ENCODE data around the gene SAE1.

SAE1 gene

DNA sequence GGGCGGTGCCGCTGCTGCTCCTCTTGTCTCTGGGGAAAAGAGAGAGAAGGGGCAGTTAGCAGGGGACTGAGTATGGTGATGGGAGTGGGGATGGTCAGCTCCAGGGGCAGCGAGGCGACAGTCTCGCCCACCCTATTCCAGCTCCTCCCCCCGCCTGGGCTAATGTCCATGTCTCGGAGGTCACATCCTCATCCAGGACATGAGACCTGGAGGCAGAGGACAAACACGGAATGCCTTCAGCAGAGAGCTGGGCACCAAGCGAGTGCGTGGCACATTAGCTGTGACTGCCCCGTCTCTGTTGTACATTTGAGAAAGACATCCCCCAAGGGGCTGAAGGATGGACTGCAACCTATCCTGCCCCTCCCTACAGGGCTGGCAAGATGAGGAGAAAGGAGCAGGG is 91.3 kb downstream of the SAE1 start:
- DNase-seq: no peak
- TF ChIP-seq, protein P1, sequence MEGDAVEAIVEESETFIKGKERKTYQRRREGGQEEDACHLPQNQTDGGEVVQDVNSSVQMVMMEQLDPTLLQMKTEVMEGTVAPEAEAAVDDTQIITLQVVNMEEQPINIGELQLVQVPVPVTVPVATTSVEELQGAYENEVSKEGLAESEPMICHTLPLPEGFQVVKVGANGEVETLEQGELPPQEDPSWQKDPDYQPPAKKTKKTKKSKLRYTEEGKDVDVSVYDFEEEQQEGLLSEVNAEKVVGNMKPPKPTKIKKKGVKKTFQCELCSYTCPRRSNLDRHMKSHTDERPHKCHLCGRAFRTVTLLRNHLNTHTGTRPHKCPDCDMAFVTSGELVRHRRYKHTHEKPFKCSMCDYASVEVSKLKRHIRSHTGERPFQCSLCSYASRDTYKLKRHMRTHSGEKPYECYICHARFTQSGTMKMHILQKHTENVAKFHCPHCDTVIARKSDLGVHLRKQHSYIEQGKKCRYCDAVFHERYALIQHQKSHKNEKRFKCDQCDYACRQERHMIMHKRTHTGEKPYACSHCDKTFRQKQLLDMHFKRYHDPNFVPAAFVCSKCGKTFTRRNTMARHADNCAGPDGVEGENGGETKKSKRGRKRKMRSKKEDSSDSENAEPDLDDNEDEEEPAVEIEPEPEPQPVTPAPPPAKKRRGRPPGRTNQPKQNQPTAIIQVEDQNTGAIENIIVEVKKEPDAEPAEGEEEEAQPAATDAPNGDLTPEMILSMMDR (IDR thresholded peaks at IDR 0.05; ENCODE audit: low read depth, low read length): no peak
- H3K27ac ChIP-seq: no peak overlapping the region
- peaks cover 52% of the 10 kb centered on the region for H3K36me3 ChIP-seq
- H3K4me3 ChIP-seq (ENCODE audit: low read depth, low read length): no peak overlapping the region
- H3K27me3 ChIP-seq (ENCODE audit: insufficient read depth, low read depth, severe bottlenecking): no peaks in the 10 kb centered on the region
- H3K9me3 ChIP-seq (ENCODE audit: severe bottlenecking): no peaks in the 10 kb centered on the region

DNA sequence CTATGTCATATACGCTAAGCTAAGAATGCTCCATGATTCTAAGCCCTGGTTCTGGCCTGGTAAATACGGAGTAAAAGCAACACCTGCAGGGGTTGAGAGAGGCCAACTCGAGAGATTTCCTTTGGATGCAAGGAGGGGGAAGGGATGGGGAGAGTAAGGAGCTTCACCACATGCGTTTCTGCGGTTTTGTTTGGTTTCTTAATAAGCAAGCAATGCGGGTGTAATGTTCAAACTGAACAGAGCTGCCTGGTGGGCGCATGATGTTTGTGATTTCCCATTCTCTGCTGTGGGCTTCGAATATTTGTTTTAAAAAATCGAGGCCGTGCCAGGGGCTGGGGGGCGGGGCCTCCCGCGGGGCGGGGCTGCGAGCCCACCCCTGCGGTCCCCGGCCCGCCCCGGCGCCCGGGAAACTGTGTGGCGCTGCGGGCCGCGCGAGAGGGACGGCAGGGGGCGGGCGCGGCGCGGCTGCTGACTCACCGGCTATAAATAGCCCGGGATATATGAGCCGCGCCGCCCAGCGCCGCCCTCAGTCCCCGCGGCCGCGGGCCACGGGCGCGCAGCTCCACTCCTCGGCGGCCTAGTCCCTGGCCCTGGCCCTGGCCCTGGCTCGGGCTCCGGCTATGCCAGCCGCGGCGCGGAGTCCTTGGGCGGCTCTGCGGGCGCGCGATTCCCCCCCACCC is 95.3 kb downstream of the SAE1 start:
- TF ChIP-seq, protein P1 (IDR thresholded peaks at IDR 0.05; ENCODE audit: low read depth, low read length): no peak
- no peaks in the 10 kb centered on the region for H3K9me3 ChIP-seq (ENCODE audit: severe bottlenecking)
- peak overlapping the region; percentile 53 for H3K4me3 ChIP-seq (ENCODE audit: low read depth, low read length)
- DNase-seq: peak; percentile 82
- peaks cover 36% of the 10 kb centered on the region for H3K36me3 ChIP-seq
- no peaks in the 10 kb centered on the region for H3K27me3 ChIP-seq (ENCODE audit: insufficient read depth, low read depth, severe bottlenecking)
- H3K27ac ChIP-seq: peak overlapping the region; percentile 92

DNA sequence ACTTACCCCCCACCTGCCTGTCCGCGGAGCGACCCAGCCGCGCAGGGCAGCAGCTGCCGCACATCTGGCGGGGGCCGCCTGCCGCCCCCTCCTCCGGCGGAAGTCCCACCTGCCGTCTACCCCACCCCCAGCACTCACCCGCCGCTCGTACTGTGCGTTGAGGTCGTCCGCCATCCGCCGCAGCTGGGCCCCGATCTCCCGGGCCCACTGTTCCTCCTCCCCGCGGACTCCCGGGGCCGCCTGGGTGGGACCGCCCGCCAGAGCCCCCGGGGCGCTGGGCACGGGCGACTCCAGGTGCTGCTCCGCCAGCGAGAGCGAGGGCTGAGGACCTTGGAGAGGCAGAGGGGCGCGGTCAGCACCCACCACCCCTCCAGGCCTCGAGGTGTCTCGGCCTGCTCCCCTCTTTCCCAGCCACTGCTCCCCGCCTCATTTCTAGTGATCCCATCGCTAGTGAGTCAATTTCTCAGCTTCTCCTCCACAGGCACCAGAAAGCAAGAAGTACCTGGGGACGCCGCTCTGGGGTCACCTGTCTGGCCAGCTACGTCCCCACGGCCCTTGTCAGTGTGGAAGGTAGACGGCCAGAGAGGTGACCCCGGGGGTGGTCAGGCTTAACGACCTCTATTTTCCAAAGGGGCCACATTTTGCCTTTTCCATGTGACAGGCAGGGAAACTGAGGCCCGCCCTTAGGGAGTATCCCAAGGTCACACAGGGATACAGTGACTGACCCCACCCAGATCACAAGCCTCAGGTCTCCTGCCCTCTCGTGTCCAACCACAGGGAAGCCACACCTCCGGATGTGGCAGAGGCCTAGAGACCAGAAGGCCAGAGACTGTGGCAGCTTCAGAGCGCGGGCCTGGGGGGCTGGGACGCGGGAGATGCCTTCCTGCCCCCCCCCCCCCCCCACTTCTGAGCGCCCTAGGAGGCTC is 96.1 kb downstream of the SAE1 start:
- TF ChIP-seq, protein P1 (IDR thresholded peaks at IDR 0.05; ENCODE audit: low read depth, low read length): no peak
- peak; percentile 85 for DNase-seq
- H3K27ac ChIP-seq: peak overlapping the region; percentile 92

DNA sequence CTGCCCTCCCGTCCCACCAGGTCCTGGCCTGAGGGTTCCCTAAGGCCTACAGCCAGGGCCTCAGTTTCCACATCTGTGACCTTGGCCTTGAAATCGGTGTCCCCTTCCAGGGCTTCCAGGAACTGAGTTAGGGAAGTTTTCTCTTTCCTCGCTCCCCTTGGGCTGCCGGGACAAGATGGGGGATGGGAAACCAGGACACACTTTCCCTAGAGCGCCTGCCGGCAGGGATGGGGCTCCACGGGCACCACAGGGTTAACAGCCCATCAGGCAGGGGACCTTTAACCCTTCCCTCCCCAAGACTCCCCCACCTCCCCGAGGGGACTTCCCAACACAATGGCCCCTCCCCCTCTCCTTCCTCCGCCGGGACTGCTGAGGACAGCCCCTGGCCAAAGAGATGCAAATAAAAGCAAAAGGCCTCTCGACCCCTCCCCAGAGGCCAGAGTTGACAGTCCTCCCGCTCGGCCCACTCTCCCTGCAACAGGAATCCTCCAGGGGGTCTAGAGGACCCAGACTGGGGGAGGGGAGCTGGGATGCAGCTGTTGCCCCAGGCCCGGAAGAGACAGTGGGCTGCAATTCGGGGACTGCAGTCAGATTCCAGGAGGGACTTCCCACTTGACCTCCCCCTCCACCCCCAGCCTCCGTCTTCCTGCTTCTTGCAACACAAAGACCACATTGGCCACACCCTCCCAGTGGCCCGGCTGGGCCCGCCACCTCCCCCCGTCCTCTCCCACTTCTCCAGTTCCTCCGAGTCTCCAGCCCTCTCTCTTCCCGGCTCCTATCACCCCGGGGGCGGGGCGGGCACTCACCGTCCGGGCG is 96.9 kb downstream of the SAE1 start:
- DNase-seq: peak; percentile 92
- H3K4me3 ChIP-seq (ENCODE audit: low read depth, low read length): peak overlapping the region; percentile 53
- peak overlapping the region; percentile 92 for H3K27ac ChIP-seq

More for the DNA sequence above, 96.1 kb downstream of the SAE1 start:
- H3K27me3 ChIP-seq (ENCODE audit: insufficient read depth, low read depth, severe bottlenecking): no peaks in the 10 kb centered on the region
- no peaks in the 10 kb centered on the region for H3K9me3 ChIP-seq (ENCODE audit: severe bottlenecking)
- H3K36me3 ChIP-seq: peaks cover 31% of the 10 kb centered on the region
- peak overlapping the region; percentile 53 for H3K4me3 ChIP-seq (ENCODE audit: low read depth, low read length)

More for the DNA sequence above, 96.9 kb downstream of the SAE1 start:
- Histone ChIP-seq H3K36me3 (peaks cover 22% of the 10 kb centered on the region), H3K9me3 (ENCODE audit: severe bottlenecking) (no peaks in the 10 kb centered on the region), H3K27me3 (ENCODE audit: insufficient read depth, low read depth, severe bottlenecking) (no peaks in the 10 kb centered on the region)
- TF ChIP-seq, protein P1 (IDR thresholded peaks at IDR 0.05; ENCODE audit: low read depth, low read length): no peak

Measured in WERI-Rb-1 (cell line).